ENCODE results near the gene DCTN3. TPM values are rescaled to one million over a fixed set of nuclear protein-coding genes. Genes with fewer than 3 reads are reported as not detected.
A peak's percentile ranks its signal among the peaks of the same experiment; 100 is the strongest.
"Not testable (repeated sequence)": the region's sequence is repeated elsewhere in the genome, so short reads cannot be mapped to it uniquely, and the experiment has no call there.

The DCTN3 gene
- total RNA-seq, 4 donors from 2014 or later = 80.8 to 166 (median 127) TPM

DNA sequence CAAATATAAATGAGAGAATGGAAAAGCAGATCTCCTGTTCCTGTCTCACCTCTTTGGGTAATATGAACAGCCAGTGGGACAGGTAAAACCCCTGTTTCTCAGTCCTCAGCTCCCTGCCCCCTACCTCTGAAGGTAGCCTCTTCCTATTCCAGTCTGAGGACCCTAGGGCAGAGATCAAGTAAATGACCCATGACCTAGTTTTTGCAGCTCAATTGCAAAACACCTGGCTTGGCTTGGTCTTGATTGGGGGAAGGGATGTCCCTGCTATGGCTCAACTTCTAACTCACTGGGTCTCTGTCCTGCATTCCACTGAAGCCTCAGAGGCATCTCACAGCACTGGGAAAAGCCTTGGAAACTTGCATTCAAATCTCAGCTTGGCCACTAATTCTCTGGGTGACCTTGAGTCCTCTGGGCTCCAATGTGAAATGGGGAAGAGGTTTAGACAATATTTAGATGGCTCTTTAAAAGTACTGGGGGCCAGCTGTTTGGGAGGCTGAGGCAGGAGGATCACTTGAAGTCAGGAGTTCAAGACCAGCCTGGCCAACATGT, 24.5 kb upstream of the DCTN3 start:
- DNase-seq (ENCODE audit: low spot score in 2 of 2) = no peak
- intact Hi-C loops (cut with DNase I; ENCODE audit: low total_unique reads) = no loop called here
- TF ChIP-seq POLR2A (IDR thresholded peaks at IDR 0.05) = no peak
- TF ChIP-seq, protein P1, sequence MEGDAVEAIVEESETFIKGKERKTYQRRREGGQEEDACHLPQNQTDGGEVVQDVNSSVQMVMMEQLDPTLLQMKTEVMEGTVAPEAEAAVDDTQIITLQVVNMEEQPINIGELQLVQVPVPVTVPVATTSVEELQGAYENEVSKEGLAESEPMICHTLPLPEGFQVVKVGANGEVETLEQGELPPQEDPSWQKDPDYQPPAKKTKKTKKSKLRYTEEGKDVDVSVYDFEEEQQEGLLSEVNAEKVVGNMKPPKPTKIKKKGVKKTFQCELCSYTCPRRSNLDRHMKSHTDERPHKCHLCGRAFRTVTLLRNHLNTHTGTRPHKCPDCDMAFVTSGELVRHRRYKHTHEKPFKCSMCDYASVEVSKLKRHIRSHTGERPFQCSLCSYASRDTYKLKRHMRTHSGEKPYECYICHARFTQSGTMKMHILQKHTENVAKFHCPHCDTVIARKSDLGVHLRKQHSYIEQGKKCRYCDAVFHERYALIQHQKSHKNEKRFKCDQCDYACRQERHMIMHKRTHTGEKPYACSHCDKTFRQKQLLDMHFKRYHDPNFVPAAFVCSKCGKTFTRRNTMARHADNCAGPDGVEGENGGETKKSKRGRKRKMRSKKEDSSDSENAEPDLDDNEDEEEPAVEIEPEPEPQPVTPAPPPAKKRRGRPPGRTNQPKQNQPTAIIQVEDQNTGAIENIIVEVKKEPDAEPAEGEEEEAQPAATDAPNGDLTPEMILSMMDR (IDR thresholded peaks at IDR 0.05) = no peak
- no peak overlapping the region for H3K4me3 ChIP-seq (ENCODE audit: low read depth, poor library complexity, severe bottlenecking)

DNA sequence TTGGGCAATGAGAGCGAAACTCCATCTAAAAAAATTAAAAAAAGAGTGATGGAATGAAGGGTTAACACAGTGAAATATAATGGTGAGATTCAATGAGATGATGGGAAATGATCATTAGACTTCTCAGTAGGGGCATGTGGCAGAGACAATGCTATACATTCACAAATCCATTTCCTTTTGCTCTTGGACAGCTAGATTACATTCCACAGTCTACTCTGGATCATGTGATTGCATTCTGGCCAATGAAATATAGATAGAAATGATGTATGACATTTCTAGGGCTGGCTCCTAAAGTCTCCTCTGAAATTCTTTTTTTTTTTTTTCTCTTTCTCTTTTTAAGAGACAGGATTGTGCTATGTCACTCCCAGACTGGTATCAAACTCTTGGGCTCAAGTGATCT, 22.4 kb upstream of the DCTN3 start:
- WGBS, 2 donors = 88 to 97% methylated on average over 1 of the region's 1 CpG
- intact Hi-C loops (cut with DNase I; ENCODE audit: low total_unique reads) = no loop called here
- H3K4me3 ChIP-seq (ENCODE audit: low read depth, poor library complexity, severe bottlenecking) = no peak overlapping the region
- TF ChIP-seq, protein P1 (IDR thresholded peaks at IDR 0.05) = no peak
- no peak for TF ChIP-seq POLR2A (IDR thresholded peaks at IDR 0.05)
- no peak for DNase-seq (ENCODE audit: low spot score in 2 of 2)

DNA sequence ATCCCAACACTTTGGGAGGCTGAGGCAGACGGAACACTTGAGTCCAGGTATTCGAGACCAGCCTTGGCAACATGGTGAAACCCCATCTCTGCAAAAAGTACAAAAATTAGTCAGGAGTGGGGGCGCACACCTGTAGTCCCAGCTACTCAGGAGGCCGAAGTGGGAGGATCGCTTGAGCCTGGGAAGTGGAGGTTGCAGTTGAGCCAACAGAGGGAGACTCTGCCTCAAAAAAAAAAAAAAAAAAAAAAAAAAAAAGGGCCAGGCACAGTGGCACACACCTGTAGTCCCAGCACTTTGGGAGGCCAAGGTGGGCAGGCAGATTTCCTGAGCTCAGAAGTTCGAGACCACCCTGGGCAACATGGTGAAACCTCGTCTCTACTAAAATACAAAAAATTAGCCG, 19.0 kb upstream of the DCTN3 start:
- intact Hi-C loops (cut with DNase I; ENCODE audit: low total_unique reads) = loop anchor here (10.0 kb wide), 1 partner anchor 65 kb away; no protein-coding TSS in a partner anchor
- not testable (repeated sequence) for H3K4me3 ChIP-seq (ENCODE audit: low read depth, poor library complexity, severe bottlenecking); DNase-seq (ENCODE audit: low spot score in 2 of 2)
- 91 to 97% methylated on average over 8 of the region's 8 CpGs for WGBS, 2 donors

DNA sequence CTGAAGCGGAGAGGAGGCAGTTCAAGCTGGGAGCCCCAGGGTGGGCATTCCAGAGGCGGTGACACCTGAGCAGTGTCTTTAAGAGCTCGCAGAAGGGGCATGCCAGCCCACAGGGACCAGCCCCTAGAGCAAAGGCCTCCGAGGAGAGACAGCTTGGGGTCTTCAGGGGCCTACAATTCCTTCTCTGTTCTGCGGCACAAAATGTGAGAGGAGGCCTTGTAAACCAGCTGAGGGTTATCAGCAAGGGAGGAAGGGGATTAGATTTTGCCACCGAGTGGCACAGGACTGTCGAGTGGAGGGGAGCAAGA, 17.8 kb upstream of the DCTN3 start:
- no peak for DNase-seq (ENCODE audit: low spot score in 2 of 2)
- peak overlapping the region; percentile 77 for H3K4me3 ChIP-seq (ENCODE audit: low read depth, poor library complexity, severe bottlenecking)
- intact Hi-C loops (cut with DNase I; ENCODE audit: low total_unique reads) = loop anchor here (10.0 kb wide), 1 partner anchor 67 kb away; no protein-coding TSS in a partner anchor
- 9 to 23% methylated on average over 5 to 7 of the region's 7 CpGs for WGBS, 2 donors
- TF ChIP-seq, protein P1 (IDR thresholded peaks at IDR 0.05) = no peak

DNA sequence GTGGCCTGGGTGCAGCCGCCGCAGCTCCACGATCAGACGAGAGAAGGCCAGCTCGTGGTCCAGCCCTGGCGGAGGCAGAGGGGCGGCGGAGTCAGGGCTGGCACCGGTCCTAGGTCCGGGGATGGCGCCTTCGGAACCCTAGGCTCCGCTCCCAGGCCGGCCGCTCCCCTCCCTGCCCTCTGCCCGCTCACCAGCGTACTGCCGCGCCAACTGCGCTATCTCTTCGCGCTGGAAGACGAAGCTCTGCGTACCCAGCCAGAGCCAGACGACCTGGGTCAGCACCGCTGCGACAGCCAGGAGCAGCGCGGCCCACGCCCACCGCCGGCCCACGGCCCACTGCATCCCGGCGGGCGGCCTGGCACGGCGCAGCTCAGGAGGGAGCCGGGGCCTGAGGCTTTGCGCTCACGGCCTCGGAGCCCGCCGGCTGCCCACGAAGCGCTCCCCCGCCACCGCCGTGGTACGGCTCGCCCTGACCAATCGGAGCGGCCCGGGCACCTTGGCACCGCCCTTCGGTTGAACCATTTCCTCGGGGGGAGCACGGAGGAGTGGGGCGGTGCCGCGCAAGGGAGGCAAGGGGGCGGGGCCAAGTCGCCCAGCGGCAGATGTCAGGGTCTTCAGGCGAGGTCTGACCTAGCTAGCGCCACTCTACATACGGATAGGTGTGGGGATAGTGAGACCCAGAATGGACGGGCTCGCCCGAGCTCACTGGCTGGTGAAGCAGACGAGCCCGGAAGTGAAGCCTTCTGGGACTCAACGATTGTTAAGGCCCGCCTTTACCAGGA, 17.3 kb upstream of the DCTN3 start, which contains the start of gene SIGMAR1:
Gene SIGMAR1 (minus strand): TSS at position 432 of the 782 bp plus-strand sequence. CDS start 90 bp downstream, at position 342.
- WGBS, 2 donors = 0 to 2% methylated on average over 11 to 58 of the region's 74 CpGs
- peak within 1 kb of the TSS; percentile 77 for H3K4me3 ChIP-seq (ENCODE audit: low read depth, poor library complexity, severe bottlenecking)
- no peak for TF ChIP-seq POLR2A (IDR thresholded peaks at IDR 0.05)
- TF ChIP-seq, protein P1 (IDR thresholded peaks at IDR 0.05) = no peak
- intact Hi-C loops (cut with DNase I; ENCODE audit: low total_unique reads) = loop anchor here (10.0 kb wide), 1 partner anchor 67 kb away; no protein-coding TSS in a partner anchor
- DNase-seq (ENCODE audit: low spot score in 2 of 2) = peak; percentile 90 to 99

DNA sequence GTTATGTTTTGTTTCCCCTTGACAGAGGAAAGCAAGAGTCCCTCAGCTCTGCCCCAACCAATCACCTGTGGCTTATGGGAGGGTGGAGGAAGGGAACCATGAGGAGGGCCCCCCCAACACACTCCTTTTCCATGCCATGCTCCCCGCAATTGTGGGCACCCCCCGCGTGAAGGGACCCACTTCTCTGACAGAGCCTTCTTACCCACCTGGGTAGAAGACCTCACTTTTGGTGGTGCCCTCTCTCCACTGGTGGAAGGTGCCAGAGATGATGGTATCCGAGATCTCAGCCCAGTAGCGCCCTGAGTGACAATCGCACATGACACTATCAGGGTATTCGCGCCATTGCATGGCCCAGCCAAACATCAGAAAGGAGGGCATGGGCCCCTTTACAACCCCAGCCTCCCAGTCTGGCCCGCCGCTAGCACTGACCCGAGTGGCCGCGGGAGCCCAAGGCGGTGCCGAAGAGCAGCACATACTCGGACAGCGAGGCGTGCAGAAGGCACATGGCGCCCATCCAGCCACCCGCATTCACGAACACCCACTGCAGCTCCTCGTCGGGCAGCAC, 16.6 kb upstream of the DCTN3 start:
- no peak for TF ChIP-seq POLR2A (IDR thresholded peaks at IDR 0.05)
- TF ChIP-seq, protein P1 (IDR thresholded peaks at IDR 0.05) = no peak
- intact Hi-C loops (cut with DNase I; ENCODE audit: low total_unique reads) = loop anchor here (10.0 kb wide), 1 partner anchor 68 kb away; no protein-coding TSS in a partner anchor
- 1 to 3% methylated on average over 11 to 15 of the region's 23 CpGs for WGBS, 2 donors
- no peak for DNase-seq (ENCODE audit: low spot score in 2 of 2)
- peak overlapping the region; percentile 77 for H3K4me3 ChIP-seq (ENCODE audit: low read depth, poor library complexity, severe bottlenecking)
